ENCODE data around the gene PRMT1. TPM values are rescaled to one million over a fixed set of nuclear protein-coding genes. Genes with fewer than 3 reads are reported as not detected.

Gene PRMT1
- total RNA-seq, 2 donors from 2014 or later: 116 to 118 TPM

DNA sequence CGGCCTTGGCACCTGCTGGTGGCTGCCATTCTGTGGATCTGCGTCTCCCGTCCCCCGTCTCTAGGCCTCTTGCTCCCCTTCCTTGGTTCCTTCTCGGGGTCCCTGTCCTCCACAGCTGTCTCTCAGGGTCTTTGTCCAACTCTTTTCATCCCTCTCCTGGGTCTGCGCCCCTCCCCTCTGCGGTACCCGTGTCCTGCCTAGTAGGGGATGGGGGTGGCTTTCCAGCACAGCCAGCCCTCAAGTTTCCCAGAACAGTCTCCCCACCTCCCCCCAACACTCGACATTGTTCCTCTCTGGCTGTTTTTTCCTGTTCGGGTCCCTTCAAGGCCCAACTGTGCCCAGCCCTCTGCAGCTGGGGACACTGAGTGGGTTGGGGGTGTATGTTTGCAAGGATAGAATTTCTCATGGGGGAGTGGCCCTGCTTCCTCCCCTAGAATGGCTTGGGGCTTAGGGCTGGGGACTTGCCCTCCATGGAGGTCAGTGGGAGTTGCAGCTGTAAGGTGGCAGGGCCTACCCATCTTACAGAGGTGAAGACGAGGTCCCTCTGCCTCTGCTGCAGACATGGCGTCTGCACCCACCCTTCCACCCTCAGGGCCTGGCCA, 11.6 kb downstream of the PRMT1 start:
- ATAC-seq (ENCODE audit: insufficient number of reproducible peaks, low FRiP score, low read depth) (no peak), DNase-seq (ENCODE audit: low spot score) (no peak)
- Histone ChIP-seq H3K9me3 (no peaks in the 10 kb centered on the region), H3K27ac (no peak overlapping the region), H3K4me3 (no peak overlapping the region), H3K36me3 (peaks cover 23% of the 10 kb centered on the region), H3K27me3 (replicated peaks; ENCODE audit: insufficient read depth) (no peaks in the 10 kb centered on the region), H3K4me1 (ENCODE audit: control insufficient read depth in 1 of 2, low read depth in 2 of 2) (peaks cover 4 to 28% of the 10 kb centered on the region in 2 donors)
- TF ChIP-seq, protein P1, sequence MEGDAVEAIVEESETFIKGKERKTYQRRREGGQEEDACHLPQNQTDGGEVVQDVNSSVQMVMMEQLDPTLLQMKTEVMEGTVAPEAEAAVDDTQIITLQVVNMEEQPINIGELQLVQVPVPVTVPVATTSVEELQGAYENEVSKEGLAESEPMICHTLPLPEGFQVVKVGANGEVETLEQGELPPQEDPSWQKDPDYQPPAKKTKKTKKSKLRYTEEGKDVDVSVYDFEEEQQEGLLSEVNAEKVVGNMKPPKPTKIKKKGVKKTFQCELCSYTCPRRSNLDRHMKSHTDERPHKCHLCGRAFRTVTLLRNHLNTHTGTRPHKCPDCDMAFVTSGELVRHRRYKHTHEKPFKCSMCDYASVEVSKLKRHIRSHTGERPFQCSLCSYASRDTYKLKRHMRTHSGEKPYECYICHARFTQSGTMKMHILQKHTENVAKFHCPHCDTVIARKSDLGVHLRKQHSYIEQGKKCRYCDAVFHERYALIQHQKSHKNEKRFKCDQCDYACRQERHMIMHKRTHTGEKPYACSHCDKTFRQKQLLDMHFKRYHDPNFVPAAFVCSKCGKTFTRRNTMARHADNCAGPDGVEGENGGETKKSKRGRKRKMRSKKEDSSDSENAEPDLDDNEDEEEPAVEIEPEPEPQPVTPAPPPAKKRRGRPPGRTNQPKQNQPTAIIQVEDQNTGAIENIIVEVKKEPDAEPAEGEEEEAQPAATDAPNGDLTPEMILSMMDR (IDR thresholded peaks at IDR 0.05): no peak

DNA sequence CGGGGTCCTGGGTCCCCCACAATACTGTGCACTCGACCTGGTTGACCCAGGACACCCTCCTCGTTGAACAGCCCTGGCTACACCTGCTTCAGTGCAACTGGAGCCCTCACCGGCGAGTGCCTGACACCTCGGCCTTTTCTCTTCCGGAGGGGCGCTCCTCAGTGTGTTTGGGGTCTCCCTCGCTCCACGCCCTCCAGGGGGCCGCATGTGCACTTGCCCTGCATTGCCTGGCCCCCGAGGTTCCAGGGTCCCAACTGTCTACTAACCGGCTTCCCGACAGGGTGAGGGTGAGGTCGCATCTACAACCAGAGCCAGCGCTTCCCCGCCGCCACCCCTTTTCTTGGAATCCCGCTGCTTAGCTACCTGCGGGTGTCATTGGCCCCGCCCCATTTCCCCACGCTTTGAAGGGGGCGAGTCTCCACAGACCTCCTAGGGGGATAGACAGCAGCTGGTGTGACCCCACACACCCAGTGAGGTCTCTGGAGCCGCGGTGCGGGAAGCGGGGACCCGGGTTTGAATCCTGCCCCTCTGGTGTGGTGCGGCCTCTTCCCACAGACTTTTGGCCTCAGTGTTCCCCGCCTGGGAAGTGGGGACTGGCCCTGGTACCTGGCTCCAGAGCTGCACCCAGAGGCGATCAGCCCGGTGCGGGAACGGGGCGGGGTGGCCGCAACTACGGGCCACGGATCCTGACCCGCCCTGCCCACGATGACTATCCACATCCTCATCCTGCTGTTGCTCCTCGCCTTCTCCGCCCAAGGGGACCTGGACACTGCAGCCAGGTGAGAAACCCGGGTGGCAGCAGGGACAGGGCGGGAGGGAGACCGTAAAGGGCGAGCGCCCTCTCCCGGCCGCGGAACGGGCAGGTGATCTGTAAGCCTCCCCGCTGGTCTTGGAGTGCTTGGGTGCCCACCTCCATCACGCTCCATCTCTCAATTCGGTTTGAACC, 12.3 kb downstream of the PRMT1 start, which contains the start of gene ADM5:
TSS of gene ADM5 (plus strand) at position 462 of the 946 bp plus-strand sequence. CDS start at position 706, 244 bp downstream.
- H3K9me3 ChIP-seq: no peaks in the 10 kb centered on the region
- H3K4me3 ChIP-seq: peak within 1 kb of the TSS; percentile 74
- TF ChIP-seq, protein P1 (IDR thresholded peaks at IDR 0.05): no peak
- H3K4me1 ChIP-seq (ENCODE audit: control insufficient read depth in 1 of 2, low read depth in 2 of 2): peaks cover 4 to 28% of the 10 kb centered on the region in 2 donors
- peaks cover 17% of the 10 kb centered on the region for H3K36me3 ChIP-seq
- ATAC-seq (ENCODE audit: insufficient number of reproducible peaks, low FRiP score, low read depth) (no peak), DNase-seq (ENCODE audit: low spot score) (no peak)
- H3K27me3 ChIP-seq (replicated peaks; ENCODE audit: insufficient read depth): no peaks in the 10 kb centered on the region
- peak within 1 kb of the TSS; percentile 23 to 30 for H3K27ac ChIP-seq

DNA sequence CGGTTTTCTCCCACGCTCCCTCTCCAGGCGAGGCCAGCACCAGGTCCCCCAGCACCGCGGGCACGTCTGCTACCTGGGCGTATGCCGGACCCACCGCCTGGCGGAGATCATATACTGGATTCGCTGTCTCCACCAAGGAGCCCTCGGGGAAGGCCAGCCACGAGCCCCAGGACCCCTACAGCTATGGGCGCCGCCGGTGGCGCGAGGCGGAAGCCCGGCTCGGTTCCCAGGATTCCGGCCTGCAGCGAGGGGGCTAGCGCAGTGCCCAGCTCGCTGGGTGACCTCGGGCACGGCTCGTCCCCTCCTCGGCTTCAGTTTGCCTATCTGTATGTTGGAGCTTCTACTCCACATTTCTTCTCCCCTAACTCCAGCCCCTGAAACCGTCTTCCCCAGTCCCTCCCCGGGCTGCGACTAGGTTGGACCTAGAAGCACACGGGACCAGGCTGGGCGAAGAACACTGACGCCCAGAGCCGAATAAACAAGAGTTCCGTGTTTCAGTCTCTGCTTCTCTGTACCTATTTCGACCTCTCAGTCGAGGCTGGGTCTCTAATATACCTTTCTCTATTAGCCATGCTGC, 13.1 kb downstream of the PRMT1 start:
- DNase-seq (ENCODE audit: low spot score): no peak
- Histone ChIP-seq H3K27ac (peak overlapping the region; percentile 23 to 30), H3K27me3 (replicated peaks; ENCODE audit: insufficient read depth) (no peaks in the 10 kb centered on the region), H3K36me3 (peaks cover 10% of the 10 kb centered on the region), H3K4me1 (ENCODE audit: control insufficient read depth in 1 of 2, low read depth in 2 of 2) (peaks cover 4 to 28% of the 10 kb centered on the region in 2 donors), H3K4me3 (peak overlapping the region; percentile 74), H3K9me3 (no peaks in the 10 kb centered on the region)
- ATAC-seq (ENCODE audit: insufficient number of reproducible peaks, low FRiP score, low read depth): no peak
- TF ChIP-seq, protein P1 (IDR thresholded peaks at IDR 0.05): peak; percentile 19

DNA sequence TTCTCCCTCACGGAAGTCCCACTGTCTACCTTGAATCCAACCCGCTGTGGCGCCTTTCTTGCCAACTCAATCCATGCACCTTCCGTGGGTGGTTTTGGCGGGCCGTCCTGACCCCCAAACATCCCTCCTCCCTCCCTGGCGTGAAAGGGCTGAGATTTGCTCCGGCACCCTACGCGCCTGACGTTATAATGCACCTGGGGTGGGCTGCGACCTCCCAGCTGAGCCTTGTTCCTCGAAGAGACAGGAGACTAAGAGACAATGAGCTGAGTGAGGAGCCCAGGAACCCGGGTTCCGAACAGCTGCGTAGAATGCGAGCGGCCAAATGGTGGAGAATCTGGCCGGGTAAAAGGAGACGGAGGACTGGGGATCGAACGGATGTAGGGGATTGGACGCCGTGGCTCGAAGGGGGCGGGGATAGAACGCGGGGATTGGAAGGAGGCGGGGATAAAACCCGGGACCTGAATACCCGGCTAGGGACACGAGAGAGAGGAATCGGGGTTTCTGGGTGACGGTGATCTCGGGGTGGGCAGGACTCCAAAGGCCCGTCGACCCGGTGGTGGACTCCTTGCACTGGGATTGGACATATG, 13.7 kb downstream of the PRMT1 start, which contains the start of gene CPT1C:
TSS of gene CPT1C (plus strand) at position 461 of the 587 bp plus-strand sequence. CDS start 1,137 bp downstream, outside the sequence.
- peak within 1 kb of the TSS; percentile 74 for H3K4me3 ChIP-seq
- no peak for DNase-seq (ENCODE audit: low spot score)
- ATAC-seq (ENCODE audit: insufficient number of reproducible peaks, low FRiP score, low read depth): no peak
- H3K4me1 ChIP-seq (ENCODE audit: control insufficient read depth in 1 of 2, low read depth in 2 of 2): peaks cover 4 to 28% of the 10 kb centered on the region in 2 donors
- H3K27ac ChIP-seq: peak within 1 kb of the TSS; percentile 23 to 30
- H3K9me3 ChIP-seq: no peaks in the 10 kb centered on the region
- TF ChIP-seq, protein P1 (IDR thresholded peaks at IDR 0.05): no peak
- peaks cover 4% of the 10 kb centered on the region for H3K36me3 ChIP-seq
- H3K27me3 ChIP-seq (replicated peaks; ENCODE audit: insufficient read depth): no peaks in the 10 kb centered on the region
